Measurements from ENCODE around the gene SELL.
"Not testable (repeated sequence)": the region's sequence is repeated elsewhere in the genome, so short reads cannot be mapped to it uniquely, and the experiment has no call there.

The SELL gene

GRCh38 chr1:169701261-169702005 is 10.0 kb downstream of the SELL start:
- DNase-seq = no peak

- DNase-seq = no peak
Measured at GRCh38 chr1:169699707-169700106, 11.7 kb downstream of the SELL start.

DNA sequence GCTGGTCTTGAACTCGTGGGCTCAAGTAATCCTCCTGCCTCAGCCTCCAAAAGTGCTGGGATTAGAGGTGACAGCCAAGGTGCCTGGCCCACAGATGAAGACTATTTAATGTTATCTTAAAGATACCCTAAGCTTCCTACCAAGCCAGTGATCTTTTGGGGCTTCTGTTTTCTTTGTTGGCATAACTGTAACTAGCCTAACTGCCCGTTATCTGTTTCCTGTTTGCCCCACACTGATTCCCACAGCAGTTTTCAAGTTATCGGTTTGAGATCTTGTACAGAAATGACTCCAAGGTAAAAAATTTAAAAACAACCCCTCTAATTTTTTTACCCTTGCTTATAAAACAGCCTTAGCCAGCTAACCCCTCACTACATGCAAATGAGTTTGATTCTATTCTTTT is 12.4 kb downstream of the SELL start:
- no peak for DNase-seq

DNA sequence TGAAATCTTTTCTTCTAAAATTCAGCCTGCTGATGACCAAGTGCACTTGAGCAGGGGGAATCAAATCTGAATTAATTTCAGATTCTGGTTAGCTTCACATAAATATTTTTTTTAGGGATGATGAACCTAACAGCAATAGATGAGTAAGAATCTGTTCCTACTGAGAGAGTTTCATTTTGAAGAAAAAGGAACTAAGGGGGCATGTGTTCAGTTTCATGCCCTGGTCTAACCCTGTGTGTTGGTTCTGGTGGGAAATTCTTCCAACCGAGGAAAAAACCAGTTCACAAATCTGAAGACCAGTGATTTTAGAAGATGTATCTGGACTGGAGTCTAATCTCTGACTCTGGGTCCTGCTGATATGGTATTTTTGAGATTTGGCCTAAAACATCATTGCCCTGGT is 13.7 kb downstream of the SELL start:
- DNase-seq = no peak

DNA sequence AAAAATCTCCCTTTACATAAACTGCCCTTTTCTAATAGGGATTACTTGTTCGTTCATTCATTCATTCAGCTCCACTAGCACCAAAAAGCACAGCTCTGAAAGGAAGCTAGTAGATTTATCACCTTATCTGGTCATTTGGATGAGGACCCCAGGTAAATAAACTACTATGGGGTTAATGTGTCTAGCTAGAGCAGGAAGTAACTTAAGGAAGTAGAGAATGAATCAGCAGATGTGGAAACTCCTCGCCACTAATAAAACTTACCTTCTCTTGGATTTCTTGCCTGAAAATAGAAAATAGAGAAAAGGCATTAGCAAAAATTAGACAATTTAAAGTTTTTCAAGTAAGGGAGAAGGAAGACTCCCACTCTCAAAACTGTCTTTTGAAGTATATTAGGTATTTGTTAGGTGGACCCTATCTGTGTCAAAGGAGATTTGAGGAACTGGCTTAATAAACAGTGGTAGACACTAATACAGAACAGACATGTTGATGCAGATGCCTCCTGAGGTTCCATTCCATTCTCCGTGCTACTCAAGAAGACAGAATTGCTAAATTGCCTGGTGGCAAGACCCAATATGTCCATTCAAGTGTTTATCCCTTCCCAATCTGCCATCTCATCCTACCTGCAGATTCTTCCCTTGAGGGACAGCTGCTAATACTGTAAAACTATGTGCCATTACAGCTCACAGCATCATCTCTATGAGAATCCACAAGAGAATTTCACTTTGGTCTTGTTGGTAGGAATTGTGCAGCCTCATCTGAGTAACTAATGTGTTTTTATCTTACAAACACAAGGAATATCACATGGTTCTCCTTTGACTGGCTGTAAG is 14.9 kb downstream of the SELL start:
- DNase-seq = no peak

- no peak for DNase-seq
Measured at GRCh38 chr1:169694304-169695075, 16.9 kb downstream of the SELL start.

DNA sequence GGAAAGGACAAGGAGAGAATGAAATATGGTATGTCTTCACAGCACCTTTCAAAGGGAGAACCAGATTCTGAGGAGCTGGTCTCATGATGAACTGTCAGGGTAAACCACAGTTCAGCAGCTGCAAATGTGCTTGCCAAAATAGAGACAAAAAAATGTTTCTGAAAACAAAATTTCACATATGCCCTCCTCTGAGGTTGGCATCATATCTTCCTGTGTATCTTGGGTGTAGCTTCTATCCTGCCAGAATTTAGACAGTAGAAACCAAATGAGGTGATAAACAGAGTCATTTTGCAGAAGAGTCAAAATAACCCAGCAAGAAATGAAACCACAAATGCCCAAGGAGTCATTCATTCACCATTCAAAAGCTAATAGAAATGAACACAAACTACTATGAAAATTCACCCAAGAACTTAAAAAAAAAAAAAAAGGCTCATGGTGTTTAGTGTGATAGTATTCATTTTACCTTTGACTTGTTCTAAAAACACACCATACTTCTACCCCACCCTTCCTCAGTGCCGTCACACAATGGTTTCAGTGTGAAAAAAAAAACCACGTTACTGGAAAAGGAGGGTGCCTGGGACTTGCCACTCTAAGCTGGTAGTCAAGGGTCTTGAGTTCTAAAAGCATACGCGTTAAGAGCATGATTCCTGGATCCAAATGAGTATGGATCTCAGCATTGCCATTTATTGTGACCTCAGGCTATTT is 18.5 kb downstream of the SELL start:
- no peak for DNase-seq

DNA sequence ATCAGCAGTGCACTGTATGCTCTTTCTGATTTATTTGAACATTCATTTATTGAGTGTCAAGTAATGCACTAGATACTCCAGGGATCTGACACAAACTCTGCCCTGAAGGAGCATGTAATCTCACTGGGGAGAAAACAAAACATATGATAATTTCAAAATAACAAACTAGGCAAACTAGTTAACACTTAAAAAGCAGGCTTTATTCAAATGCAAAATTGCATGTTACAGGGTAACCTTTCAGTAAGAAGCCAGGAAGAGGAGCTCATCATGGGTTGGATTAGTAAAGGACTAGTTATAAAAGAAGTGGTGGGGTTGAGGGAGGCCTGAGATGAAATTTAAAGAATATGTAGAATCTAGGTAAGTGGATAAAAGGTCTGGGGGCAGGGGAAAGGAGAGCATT is 20.9 kb downstream of the SELL start:
- no peak for DNase-seq

GRCh38 chr1:169689395-169689794 is 22.0 kb downstream of the SELL start:
- DNase-seq = no peak

DNA sequence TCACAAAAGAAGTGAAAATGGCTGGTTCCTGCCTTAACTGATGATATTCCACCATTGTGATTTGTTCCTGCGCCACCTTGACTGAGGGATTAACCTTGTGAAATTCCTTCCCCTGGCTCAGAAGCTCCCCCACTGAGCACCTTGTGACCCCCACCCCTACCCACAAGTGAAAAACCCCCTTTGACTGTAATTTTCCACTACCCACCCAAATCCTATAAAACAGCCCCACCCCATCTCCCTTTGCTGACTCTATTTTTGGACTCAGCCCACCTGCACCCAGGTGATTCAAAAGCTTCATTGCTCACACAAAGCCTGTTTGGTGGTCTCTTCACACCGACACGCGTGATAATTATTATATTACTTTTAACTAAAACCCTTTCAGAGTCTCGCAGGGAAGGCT is 23.0 kb downstream of the SELL start:
- not testable (repeated sequence) for DNase-seq

DNA sequence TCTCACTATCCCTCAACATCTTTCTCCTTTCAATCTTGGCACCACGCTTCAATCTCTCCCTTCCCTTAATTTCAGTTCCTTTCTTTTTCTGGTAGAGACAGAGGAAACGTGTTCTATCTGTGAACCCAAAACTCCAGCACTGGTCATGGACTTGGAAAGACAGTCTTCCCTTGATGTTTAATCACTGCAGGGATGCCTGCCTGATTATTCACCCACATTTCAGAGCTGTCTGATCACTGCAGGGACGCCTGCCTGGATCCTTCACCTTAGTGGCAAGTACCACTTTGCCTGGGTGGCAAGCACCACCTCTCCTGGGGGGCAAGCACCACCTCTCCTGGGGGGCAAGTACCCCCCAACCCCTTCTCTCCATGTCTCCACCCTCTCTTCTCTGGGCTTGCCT is 27.8 kb downstream of the SELL start:
- DNase-seq = no peak

DNA sequence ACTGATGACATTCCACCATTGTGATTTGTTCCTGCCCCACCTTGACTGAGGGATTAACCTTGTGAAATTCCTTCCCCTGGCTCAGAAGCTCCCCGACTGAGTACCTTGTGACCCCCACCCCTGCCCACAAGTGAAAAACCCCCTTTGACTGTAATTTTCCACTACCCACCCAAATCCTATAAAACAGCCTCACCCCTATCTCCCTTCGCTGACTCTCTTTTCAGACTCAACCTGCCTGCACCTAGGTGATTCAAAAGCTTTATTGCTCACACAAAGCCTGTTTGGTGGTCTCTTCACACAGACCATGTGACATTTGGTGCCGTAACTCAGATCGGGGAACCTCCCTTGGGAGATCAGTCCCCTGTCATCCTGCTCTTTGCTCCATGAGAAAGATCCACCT is 28.3 kb downstream of the SELL start:
- DNase-seq = not testable (repeated sequence)

- DNase-seq = no peak
Measured at GRCh38 chr1:169682071-169682470, 29.3 kb downstream of the SELL start.

- DNase-seq = no peak
Measured at GRCh38 chr1:169681140-169681539, 30.3 kb downstream of the SELL start.

DNA sequence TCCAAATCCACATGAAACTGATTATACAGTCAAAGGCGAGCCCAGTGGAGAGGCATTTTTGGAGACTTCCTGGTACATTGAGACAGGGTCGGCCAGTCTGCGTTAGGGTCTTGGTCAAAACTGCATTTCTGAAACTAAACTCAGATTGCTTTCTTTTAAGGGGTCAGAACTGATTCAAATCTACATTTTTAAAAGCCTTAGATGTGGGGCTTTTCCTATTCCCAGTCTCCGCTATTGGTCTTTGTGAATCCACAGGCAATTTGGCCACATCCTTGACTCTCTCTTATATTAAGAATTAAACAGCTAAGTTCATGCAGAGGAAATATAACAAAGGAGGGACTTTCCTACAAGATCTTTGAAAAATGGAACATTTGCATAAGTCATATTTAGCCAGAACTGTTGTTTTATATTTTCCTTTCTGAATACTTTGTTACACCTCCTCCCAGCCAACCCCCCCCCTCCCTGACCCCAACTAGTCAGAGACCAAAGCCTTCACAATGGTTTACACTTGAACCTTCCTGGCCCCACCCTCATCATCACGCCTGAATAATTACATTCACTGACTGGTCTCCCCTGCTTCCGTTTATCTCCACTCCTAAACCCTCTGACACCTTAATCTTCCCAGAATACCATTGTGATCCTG is 30.9 kb downstream of the SELL start:
- DNase-seq = peak; percentile 69

DNA sequence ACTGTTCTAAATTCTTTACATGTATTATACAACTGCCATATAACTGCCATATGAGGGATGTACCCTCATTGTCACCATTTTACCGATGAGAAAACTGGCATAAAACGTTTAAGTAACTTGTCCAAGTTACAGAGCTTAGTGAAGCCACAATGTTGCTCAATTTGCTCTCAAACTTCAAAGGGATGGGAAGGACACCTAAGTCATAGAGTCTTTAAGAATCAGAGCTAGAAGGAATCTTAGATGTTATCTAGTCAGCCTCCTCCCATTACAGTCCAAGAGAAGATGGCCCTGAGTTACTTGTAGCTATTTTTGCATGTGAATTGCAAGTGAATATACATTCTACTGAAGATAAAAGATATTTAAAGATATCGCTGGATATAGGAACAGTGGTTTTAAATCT is 31.7 kb downstream of the SELL start:
- DNase-seq = no peak

DNA sequence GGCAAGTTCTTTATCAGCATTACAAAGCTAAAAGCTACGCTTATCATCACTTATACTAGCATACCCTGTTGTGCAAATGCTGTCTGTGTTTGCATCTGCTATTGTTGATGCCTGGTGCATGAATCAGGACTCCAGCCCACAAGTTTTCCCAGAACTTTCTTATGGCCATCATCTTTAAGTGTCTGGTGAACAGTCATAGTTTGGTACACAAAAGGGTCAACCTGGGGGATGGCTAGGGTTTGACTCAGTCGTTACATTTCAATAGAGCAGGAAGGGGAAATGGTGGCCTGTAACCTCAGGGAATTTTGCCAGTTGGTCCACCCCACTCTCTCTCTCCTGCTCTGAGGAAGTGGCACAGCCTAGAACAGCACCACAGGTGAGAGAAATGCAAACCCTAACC is 35.4 kb downstream of the SELL start:
- no peak for DNase-seq

DNA sequence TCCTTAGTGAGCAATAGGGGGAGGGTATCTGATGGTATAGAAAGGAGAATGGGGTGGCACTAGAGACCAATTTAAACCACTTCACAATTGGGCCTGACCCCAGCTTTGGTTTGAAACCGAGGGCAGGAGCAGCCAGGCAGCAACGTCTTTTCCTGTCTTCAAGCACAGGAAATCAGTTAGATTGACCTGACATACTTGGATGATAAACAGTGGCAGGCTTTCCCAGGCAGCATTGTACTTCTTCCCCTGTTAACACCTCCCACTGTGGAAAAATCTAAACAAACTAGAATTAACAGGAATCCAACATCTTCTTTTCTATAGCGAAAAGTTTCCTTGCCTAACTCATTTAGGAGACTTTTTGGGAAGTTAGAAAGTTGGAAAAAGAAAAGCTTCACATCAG is 40.6 kb downstream of the SELL start:
- DNase-seq = no peak

GRCh38 chr1:169670244-169670643 is 41.2 kb downstream of the SELL start:
- DNase-seq = not testable (repeated sequence)

DNA sequence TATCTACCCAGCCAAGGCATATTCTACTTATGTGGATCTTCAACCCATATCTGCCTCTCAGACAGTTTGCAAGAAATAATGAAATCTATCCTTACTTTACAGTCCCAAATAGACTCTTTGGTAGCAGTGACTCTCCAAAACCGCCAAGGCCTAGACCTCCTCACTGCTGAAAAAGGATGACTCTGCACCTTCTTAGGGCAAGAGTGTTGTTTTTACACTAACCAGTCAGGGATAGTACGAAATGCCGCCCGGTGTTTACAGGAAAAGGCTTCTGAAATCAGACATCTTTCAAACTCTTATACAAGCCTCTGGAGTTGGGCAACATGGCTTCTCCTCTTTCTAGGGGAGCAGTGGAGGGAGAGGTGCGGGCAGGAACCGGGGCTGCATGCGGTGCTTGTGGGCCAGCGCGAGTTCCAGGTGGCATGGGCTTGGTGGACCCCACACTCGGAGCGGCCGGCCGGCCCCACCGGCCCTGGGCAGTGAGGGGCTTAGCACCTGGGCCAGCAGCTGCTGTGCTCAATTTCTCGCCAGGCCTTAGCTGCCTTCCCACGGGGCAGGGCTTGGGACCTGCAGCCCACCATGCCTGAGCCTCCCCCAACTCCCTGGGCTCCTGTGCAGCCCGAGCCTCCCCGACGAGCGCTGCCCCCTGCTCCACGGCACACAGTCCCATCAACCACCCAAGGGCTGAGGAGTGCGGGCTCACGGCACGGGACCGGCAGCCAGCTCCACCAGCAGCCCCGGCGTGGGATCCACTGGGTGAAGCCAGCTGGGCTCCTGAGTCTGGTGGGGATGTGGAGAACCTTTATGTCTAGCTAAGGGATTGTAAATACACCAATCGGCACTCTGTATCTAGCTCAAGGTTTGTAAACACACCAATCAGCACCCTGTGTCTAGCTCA is 43.5 kb downstream of the SELL start:
- DNase-seq = not testable (repeated sequence)

DNA sequence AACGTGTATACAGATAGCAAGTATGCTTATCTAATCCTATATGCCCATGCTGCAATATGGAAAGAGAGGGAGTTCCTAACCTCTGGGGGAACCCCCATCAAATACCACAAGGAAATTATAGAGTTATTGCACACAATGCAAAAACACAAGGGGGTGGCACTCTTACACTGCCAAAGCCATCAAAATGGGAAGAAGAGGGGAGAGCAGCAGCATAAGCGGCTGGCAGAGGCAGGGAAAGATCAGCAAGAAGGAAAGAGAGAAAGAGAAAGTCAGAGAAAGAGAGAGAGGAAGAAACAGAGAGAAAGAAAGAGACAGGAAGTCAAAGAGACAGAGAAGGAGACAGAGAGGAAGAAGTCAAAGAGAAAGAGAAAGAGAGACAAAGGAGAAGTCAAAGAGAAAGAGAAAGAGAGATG is 44.2 kb downstream of the SELL start:
- DNase-seq = not testable (repeated sequence)
